GM18870 (cell line): ENCODE data around the gene SERPINE2.
A peak's percentile ranks its signal among the peaks of the same experiment; 100 is the strongest.

Experiments
- ATAC-seq: cut with Tn5 transposase; IDR thresholded peaks from one replicate; pipeline ENCODE4 v1.9.1; 2021; ENCODE audit warnings: moderate library complexity; ENCODE audit not compliant: unreplicated experiment

The SERPINE2 gene

DNA sequence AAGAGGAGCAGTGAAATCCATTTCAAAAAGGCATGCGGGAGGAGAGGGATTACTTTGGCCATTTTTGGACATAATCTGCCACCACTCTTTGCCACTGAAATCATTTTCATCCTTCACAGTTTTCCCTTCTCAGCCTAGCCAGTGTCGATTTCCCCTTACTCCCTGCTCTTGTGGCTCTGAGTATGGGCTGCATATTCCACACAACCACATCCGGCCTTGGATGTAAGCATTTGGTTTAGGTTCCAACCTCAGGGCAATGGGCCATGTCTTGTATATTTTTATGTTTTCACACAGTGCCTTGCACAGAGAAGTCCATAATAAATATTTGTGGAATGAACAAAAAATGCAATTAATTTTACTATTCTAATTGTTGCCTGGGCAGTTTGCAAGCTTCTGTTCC, 7.7 kb upstream of the SERPINE2 start:
- ATAC-seq: no peak

DNA sequence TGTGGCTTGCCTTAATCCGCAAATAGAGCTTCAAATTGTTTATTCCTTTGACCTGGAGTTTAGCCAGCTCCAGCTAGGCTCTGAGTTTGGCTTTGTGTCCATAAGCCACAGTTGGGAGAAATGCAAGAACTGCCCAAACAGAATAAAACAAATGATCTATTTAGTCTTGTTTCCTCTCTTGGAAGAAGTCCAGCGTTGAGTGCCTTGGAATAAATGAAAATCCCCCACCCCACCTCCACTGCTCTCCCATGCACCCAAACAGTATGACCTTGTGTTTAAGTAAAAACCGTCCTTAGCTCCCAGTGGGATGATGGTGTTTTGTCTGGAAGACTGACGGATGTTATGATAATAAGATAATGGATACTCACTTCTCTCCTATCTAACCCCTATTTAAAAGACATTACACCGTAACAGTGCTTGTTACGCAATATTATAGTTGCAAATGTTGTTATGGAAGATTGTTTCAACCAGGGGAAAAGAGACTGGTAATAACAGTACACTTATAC, 3.2 kb upstream of the SERPINE2 start:
- no peak for ATAC-seq

DNA sequence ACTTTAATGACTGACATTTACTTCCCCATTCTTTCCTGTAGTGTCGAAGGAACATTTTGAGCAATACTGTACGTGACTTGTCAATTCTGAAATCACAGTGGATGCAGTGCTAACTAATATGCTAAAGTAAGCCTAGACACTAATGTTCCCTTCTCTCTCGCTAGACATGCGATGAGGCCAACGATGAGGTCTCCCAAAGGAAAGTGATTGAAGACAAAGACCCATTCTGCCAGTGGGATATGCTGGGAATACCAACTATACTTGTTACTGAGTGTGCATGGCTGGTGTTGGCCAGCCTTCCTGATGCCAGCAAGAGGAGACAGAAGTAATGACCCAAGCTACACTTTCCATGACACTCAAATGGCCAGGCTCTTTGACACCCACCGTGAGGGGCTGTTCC, 2.5 kb upstream of the SERPINE2 start:
- ATAC-seq: no peak

GRCh38 chr2:224040753-224041152, 1.7 kb upstream of the SERPINE2 start:
- ATAC-seq: no peak

DNA sequence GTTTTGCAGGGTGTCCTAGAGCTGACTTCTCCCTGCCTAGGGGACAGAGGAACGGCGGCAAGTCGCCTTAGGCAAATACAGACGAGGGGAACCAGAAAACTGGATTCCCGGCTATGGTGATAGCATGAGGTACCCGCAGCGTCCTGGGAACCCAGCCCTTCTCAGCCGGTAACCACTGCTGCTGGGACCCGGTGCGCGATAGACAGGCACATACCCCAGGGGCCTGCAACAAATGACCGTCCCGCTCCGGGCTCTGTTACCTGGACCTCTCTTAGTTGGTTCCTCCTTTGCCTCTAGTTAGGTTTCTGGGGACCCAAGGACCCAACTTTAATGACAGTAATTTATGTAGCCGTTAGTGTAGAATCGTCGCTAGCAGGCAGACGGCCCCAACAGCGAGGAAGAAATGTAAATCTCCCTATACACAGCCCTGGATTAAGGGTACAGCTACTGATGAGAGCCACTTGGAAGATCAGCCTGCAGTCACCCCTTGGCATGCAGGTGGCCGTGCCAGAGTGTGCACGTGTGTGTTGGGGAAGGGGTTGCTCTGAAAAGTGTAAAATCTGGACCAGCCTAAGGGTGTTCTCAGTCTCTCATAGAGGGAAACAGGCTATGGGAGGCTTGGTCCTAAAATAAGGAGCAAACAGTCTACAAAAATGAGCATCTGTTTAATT, 819 bp upstream of the SERPINE2 start:
- ATAC-seq: no peak

GRCh38 chr2:224038830-224039079, 331 bp downstream of the SERPINE2 start:
- no peak for ATAC-seq

DNA sequence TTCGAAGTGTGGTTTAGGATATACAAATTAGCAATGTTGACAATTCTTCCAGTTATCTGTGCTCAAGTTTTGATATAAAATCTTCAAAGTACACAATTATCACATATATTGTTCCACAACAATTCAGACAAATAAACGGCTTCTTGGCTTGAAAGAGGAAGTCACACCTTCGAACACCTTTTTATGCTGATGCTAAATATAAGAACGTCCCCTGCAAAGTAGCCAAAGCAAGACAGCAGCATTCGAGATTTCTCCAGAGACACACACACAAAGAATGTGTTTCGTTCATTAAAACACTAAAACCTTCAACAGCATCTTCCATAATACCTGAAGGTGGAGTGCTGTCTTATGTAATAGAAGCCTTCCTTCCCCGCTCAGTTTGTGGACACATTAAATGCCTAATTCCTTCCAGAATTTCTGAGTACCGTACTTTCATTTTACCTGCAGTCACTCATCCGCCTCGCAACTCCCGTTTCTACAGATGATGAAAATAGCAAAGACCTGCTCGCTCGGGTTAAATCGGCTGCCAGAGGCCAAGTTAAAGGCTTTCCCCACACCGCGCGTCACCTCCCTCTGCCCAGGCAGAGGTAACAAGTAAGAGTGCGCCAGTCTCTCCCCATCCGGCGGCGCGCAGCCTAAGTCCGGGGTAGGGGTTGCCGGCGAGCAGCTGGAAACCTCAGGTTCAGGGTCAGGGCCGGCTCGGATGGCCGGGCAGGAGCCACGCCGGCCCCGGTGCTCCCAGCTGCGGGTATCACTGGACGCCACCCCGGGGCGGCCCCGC, 847 bp downstream of the SERPINE2 start:
- ATAC-seq: no peak

- ATAC-seq: no peak
Measured at GRCh38 chr2:224036731-224037361, 2.2 kb downstream of the SERPINE2 start.

DNA sequence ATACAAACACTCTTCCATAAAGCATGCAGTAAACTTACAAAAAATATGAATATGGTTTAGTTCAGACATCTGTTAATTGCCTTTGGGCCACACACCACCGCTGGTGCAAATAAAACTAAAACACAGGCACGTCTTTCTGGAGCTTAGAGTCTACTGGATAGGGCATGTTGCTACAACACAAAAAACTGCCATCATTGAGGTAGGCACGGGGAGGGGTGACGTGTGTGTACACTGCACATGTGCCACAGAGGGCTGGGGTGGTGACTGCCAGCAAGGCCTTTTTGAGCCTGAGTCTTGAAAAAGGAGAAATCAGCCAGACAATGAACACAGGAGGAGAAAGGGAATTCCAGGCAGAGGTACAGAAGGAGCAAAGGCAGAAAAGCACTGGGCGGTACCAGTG, 5.1 kb downstream of the SERPINE2 start:
- no peak for ATAC-seq

DNA sequence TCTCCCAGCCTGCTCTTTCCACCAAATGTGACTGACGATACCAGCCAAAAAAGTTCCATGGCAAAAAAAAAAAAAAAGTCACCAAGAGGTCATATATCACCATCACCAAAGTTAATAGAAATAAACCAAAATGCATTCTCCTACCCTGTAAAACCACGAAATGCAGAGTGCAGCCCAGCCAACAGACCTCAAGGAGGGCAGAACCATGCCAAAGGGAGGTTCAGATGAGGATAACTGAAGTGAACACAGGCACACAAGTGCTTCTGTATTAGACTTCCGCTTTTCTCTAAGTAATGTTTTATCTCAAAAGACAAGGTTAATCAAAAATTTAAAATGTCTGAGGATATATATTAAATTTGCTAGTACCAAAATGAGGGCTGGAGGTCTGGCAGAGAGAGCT, 5.5 kb downstream of the SERPINE2 start:
- no peak for ATAC-seq

DNA sequence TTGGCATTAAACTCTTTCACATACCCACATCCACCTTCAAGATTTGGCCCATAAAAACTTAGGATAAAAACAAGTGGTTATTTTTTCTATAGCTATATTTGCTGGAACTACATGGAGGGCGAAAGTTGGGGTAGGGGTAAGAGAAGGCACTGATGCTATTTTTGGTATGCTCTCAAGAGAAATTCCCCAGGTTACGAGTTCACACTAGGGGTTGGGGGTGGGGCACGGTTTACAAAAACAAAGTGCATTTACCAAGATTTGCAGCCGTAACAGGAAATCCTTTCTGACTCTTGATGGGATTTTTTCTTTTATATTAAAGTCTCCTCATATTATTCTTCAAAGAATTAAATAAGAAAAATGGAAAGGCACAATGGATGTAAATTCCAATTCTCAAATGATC, 6.8 kb downstream of the SERPINE2 start:
- ATAC-seq: no peak

DNA sequence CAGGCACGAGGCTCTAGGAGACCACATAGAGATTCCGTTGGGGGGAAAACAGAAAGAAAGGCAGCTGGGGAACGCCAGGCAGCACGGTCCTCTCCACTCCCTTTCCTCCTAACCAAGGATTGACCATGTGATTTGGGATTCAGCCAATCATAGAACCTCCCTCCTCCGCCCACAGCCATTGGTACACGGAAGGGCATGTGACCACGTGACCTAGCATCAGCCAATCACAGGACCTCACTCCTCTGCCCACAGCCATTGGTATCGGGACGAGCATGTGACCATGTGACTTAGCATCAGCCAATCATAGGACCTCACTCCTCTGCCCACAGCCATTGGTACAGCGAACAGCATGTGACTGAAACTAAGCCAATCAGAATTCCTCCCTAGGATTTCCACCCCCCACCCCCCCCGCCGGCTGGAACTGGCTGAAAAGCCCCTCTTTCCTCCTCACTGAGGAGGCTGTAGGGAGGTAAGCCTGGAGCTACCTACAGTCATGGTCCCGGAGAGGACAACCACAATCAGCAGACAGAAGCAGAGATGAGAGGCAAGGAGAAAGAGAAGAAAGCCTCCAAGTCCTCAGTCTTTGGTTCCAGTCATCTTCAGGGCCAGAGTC, 7.6 kb downstream of the SERPINE2 start:
- ATAC-seq: no peak

DNA sequence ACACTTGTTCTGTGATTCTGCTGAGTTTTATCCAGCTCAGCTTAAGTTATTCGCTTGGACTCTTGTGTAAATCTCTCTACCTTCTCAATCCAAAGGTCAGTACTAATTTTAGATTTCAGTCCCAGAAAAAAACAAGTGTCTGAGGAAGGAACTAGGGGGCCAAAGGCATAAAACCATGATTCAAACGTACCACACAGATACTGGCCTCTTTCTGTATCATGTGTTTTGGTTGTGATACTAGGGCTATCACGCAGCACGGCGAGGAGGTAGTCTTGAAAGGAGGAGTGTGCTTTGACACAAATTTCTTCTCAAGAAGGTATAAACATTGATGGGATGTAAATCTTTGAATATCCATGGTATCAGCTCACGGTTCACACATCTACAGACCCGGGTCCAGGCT, 8.3 kb downstream of the SERPINE2 start:
- ATAC-seq: no peak

DNA sequence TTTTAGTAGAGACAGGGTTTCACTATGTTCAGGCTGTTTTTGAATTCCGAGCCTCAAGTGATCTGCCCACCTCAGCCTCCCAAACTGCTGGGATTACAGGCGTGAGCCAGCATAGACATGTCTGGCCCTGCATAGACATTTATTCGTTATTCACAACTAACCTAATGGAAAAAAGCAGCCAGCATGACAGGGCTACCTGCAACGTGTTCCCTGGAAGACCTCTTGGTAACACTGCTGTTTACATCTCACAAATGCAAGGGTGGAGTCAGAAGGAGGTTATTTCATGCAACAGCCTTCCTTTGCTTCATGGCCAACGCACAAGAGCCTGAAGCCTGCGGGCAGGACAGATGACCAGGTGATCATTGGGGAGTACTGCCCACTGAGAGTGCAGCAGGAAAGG, 9.2 kb downstream of the SERPINE2 start:
- ATAC-seq: no peak

DNA sequence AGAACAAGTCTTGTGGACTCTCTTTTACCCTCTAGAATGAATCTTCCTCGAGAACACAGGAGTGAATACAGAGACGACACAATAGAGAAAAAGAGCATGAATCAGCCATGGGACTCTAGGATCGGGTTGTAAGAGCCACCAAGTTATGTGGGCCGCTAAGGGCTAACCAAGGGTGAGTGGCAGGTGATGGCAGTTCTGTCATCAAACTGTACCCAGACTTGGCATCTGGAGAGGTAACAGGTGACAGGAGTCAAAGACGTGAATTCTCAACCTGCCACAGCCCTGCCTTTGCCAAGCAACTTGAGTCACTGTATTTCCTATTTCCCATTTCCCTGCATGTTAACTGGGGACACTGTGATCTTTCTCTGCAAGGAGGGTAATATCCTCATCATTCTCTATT, 11.2 kb downstream of the SERPINE2 start:
- no peak for ATAC-seq

- no peak for ATAC-seq
Measured at GRCh38 chr2:224027070-224027469, 12.0 kb downstream of the SERPINE2 start.

DNA sequence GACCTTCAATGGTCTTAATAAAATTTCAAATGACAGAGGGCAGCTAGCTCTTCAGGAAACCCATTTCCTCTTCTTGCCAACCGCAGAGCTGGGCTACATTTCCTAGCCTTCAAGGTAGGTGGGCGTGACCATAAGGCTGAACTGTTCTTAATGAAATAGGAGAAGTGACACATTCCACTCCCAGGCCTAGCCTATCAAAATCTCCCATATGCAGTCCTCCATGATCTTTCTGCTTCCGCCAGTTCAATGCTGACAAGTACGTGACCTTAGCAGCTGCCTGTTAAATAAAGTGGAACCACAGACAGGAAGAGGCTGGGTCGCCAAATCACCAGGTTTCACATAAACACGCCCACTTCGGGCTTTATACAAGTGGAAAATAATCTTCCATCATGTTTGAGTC, 13.2 kb downstream of the SERPINE2 start:
- ATAC-seq: peak; percentile 95

- no peak for ATAC-seq
Measured at GRCh38 chr2:224024270-224024669, 14.8 kb downstream of the SERPINE2 start.

GRCh38 chr2:224023188-224023587, 15.9 kb downstream of the SERPINE2 start:
- no peak for ATAC-seq

GRCh38 chr2:224022486-224022885, 16.6 kb downstream of the SERPINE2 start:
- ATAC-seq: no peak

DNA sequence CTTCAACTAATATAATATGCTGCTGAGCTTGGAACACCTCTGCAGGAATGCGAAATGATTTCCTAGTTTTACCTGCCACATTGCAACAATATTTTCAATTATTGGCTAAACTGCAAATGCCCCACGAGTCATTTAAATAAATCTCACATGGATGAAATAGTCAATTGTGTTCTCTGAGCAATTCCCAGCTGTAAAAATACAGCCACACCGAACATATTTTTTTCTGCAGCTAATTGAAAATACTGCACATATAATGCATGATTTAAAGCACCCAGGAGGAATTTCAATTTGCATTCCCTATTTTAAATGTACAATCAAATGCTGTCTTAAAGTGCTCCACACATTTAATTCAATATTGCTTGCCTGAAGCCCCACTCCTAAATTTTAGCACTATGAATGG, 18.6 kb downstream of the SERPINE2 start:
- ATAC-seq: no peak

GRCh38 chr2:224017957-224018356, 21.1 kb downstream of the SERPINE2 start:
- no peak for ATAC-seq
